Measurements from ENCODE around the gene SMPD3. TPM values are rescaled to one million over a fixed set of nuclear protein-coding genes. Genes with fewer than 3 reads are reported as not detected.

The SMPD3 gene
- total RNA-seq, 4 donors from 2014 or later: 51.1 to 168 (median 68.9) TPM

DNA sequence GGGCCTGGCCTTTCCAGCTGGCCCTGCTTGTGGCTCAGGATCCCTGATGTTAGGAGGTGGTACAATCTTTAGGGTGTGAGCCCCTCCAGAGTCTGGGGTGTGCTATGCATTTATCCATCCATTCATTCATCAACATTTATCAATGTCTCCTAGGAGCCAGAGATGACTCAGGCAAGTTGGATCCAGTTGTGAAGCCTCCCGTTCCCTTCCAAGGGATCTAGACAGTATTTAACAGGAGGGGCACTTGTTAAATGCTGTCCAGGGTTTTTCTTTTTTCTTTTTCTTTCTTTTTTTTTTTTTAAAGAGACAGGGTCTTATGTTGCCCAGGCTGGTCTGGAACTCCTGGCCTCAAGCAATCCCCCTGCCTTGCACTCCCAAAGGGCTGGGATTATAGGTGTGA is 42.0 kb upstream of the SMPD3 start:
- WGBS, 2 donors (ENCODE audit: low coverage in 1 of 2): 67% methylated on average over 1 of the region's 1 CpG; no CpG with 5 or more reads in 1 of the 2 donors
- Histone ChIP-seq H3K27ac (no peak overlapping the region), H3K36me3 (no peaks in the 10 kb centered on the region), H3K27me3 (no peaks in the 10 kb centered on the region), H3K9me3 (no peaks in the 10 kb centered on the region), H3K4me3 (no peak overlapping the region), H3K4me1 (peaks cover 6 to 38% (median 19%) of the 10 kb centered on the region in 4 donors)
- in situ Hi-C loops (cut with MboI; ENCODE audit: low pct_ligation_motif_present in 1 of 4, low pct_unique_long_range_greater_than_20kb in 1 of 4, low sequenced_read_pairs in 3 of 4): no loop called here
- intact Hi-C loops (cut with DNase I; ENCODE audit: low total_unique reads): no loop called here
- TF ChIP-seq POLR2AphosphoS5 (IDR thresholded peaks at IDR 0.05) (no peak), EP300 (IDR thresholded peaks at IDR 0.05; ENCODE audit: low read depth) (no peak), POLR2A (IDR thresholded peaks at IDR 0.05) (no peak), CTCF (IDR thresholded peaks at IDR 0.05) (no peak)
- no peak for DNase-seq

DNA sequence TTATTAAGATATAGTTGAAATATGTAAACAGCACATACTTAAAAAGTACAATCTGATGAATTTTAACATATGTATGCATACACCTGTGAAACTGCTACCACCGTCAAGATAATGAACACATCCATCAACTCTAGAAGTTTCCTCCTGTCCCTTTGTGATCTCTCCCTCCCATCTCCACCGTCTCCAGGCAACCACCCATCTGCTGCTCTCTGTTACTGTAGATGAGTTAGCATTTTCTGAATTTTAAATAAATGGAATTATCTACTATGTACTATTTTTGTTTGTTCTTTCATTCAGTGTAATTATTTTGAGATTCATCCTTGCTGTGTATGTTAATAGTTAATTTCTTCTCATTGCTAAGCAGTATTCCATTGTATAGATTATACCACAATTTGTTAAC is 40.2 kb upstream of the SMPD3 start:
- peaks cover 6 to 38% (median 19%) of the 10 kb centered on the region in 4 donors for H3K4me1 ChIP-seq
- H3K27ac ChIP-seq: no peak overlapping the region
- H3K27me3 ChIP-seq: no peaks in the 10 kb centered on the region
- in situ Hi-C loops (cut with MboI; ENCODE audit: low pct_ligation_motif_present in 1 of 4, low pct_unique_long_range_greater_than_20kb in 1 of 4, low sequenced_read_pairs in 3 of 4): no loop called here
- H3K9me3 ChIP-seq: no peaks in the 10 kb centered on the region
- no peak overlapping the region for H3K4me3 ChIP-seq
- TF ChIP-seq POLR2AphosphoS5 (IDR thresholded peaks at IDR 0.05): no peak
- TF ChIP-seq EP300 (IDR thresholded peaks at IDR 0.05; ENCODE audit: low read depth): no peak
- no peak for TF ChIP-seq POLR2A (IDR thresholded peaks at IDR 0.05)
- no peak for TF ChIP-seq CTCF (IDR thresholded peaks at IDR 0.05)
- no peak for DNase-seq
- intact Hi-C loops (cut with DNase I; ENCODE audit: low total_unique reads): no loop called here
- H3K36me3 ChIP-seq: no peaks in the 10 kb centered on the region
- WGBS, 2 donors (ENCODE audit: low coverage in 1 of 2): 84% methylated on average over 2 of the region's 2 CpGs

DNA sequence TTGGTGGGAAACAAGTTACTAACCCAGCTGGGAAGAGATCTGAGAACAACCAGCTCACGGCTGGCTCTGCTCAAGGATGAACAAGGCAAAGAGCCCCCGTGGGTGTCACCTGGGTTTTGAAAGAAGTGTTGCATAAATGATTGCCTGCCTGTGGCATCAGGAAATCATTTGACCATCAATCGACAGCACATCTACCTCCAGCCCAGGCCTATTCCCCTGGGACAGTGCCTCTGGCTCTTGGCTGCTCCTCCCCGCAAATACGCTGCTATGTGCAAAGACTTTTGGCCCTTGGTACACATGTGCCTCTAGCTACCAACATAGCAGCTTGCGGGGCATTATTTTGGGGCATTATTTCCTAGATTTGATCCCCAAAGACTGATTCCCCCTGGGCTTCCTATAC is 39.4 kb upstream of the SMPD3 start:
- in situ Hi-C loops (cut with MboI; ENCODE audit: low pct_ligation_motif_present in 1 of 4, low pct_unique_long_range_greater_than_20kb in 1 of 4, low sequenced_read_pairs in 3 of 4) (no loop called here), intact Hi-C loops (cut with DNase I; ENCODE audit: low total_unique reads) (no loop called here)
- peaks cover 6 to 34% (median 16%) of the 10 kb centered on the region in 4 donors for H3K4me1 ChIP-seq
- no peaks in the 10 kb centered on the region for H3K27me3 ChIP-seq
- WGBS, 2 donors (ENCODE audit: low coverage in 1 of 2): 83 to 90% methylated on average over 2 to 6 of the region's 6 CpGs
- H3K36me3 ChIP-seq: no peaks in the 10 kb centered on the region
- H3K9me3 ChIP-seq: no peaks in the 10 kb centered on the region
- TF ChIP-seq POLR2A (IDR thresholded peaks at IDR 0.05): no peak
- TF ChIP-seq POLR2AphosphoS5 (IDR thresholded peaks at IDR 0.05): no peak
- no peak for DNase-seq
- H3K4me3 ChIP-seq: no peak overlapping the region
- H3K27ac ChIP-seq: no peak overlapping the region

GRCh38 chr16:68487203-68487514 is 38.9 kb upstream of the SMPD3 start:
- Histone ChIP-seq H3K4me3 (no peak overlapping the region), H3K27me3 (no peaks in the 10 kb centered on the region), H3K27ac (peak overlapping the region; percentile 39 to 70 (median 56)), H3K36me3 (no peaks in the 10 kb centered on the region), H3K4me1 (peaks cover 6 to 29% (median 12%) of the 10 kb centered on the region in 4 donors), H3K9me3 (no peaks in the 10 kb centered on the region)
- no peak for TF ChIP-seq POLR2A (IDR thresholded peaks at IDR 0.05)
- no peak for TF ChIP-seq CTCF (IDR thresholded peaks at IDR 0.05)
- no peak for TF ChIP-seq EP300 (IDR thresholded peaks at IDR 0.05; ENCODE audit: low read depth)
- TF ChIP-seq POLR2AphosphoS5 (IDR thresholded peaks at IDR 0.05): no peak
- no peak for DNase-seq
- in situ Hi-C loops (cut with MboI; ENCODE audit: low pct_ligation_motif_present in 1 of 4, low pct_unique_long_range_greater_than_20kb in 1 of 4, low sequenced_read_pairs in 3 of 4): no loop called here
- WGBS, 2 donors (ENCODE audit: low coverage in 1 of 2): 57 to 100% methylated on average over 1 to 4 of the region's 4 CpGs
- intact Hi-C loops (cut with DNase I; ENCODE audit: low total_unique reads): no loop called here

DNA sequence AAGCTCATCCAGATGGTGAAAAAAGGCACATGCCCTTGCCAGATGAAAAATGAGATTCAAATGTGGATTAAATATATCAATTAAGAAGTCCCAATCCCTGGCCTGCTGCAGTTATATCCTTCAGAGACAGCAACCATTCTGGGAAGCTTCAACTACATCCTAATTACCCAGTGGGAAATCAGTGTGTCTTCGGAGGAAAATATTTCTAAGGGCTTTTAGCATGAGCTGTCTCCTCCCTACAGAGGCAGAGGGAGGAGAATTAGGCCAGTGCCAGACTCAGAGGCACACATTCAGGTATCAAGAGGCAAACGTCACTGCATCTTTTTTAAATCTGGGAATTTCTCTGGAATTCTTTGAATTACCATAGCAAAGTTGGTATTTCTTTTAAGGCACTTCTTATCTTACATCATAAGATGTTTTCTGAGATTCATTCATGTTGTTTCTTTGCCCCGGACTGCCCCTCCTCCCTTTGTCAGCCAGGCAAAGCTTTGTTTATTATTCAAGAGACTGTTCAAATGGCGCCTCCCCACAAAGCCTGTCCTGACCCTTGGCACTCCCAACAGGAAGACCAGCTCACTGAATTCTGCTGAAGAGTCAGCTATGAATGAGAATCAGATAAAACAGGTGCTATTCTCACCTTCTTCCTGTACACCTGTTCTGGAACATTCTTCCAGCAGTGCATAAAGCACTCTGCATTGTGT is 38.3 kb upstream of the SMPD3 start:
- 24 to 35% methylated on average over 2 to 4 of the region's 4 CpGs for WGBS, 2 donors (ENCODE audit: low coverage in 1 of 2)
- Histone ChIP-seq H3K36me3 (no peaks in the 10 kb centered on the region), H3K27me3 (no peaks in the 10 kb centered on the region), H3K27ac (peak overlapping the region; percentile 39 to 70 (median 56)), H3K4me1 (peaks cover 6 to 24% (median 10%) of the 10 kb centered on the region in 4 donors), H3K4me3 (no peak overlapping the region), H3K9me3 (no peaks in the 10 kb centered on the region)
- TF ChIP-seq CTCF (IDR thresholded peaks at IDR 0.05) (no peak), POLR2AphosphoS5 (IDR thresholded peaks at IDR 0.05) (peak in 1 of 3 donors; percentile 19), EP300 (IDR thresholded peaks at IDR 0.05; ENCODE audit: low read depth) (no peak)
- DNase-seq: peak; percentile 49
- intact Hi-C loops (cut with DNase I; ENCODE audit: low total_unique reads) (no loop called here), in situ Hi-C loops (cut with MboI; ENCODE audit: low pct_ligation_motif_present in 1 of 4, low pct_unique_long_range_greater_than_20kb in 1 of 4, low sequenced_read_pairs in 3 of 4) (no loop called here)
